GM19452 (cell line): ENCODE data around the gene AADACL4.
"Not testable (repeated sequence)": the region's sequence is repeated elsewhere in the genome, so short reads cannot be mapped to it uniquely, and the experiment has no call there.

Source experiments
- ATAC-seq: cut with Tn5 transposase; IDR thresholded peaks from one replicate; pipeline ENCODE4 v1.9.1; 2021; ENCODE audit not compliant: unreplicated experiment

AADACL4 gene

DNA sequence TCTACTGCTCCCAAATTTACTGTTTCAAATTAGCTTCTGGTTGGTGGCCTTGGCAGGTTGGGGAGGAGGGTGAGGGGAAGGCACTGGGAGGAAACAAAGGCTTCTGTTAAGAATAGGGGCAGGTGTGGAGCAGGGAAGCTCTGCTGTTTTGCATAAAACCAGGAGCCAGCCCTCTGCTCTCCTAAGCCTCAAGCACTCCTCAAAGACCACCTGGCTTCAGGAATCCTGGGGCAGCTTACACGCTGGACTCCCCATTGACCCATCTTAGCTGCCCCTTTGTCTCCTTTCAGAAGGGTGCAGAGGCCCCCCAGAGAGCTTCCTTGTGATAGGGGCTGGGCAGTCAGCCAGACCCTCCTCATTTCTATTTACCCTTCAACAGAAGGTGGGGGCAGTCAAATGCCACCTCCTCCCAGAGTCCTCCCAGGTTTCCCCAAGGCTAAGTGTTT, 14.4 kb upstream of the AADACL4 start:
- ATAC-seq: no peak

DNA sequence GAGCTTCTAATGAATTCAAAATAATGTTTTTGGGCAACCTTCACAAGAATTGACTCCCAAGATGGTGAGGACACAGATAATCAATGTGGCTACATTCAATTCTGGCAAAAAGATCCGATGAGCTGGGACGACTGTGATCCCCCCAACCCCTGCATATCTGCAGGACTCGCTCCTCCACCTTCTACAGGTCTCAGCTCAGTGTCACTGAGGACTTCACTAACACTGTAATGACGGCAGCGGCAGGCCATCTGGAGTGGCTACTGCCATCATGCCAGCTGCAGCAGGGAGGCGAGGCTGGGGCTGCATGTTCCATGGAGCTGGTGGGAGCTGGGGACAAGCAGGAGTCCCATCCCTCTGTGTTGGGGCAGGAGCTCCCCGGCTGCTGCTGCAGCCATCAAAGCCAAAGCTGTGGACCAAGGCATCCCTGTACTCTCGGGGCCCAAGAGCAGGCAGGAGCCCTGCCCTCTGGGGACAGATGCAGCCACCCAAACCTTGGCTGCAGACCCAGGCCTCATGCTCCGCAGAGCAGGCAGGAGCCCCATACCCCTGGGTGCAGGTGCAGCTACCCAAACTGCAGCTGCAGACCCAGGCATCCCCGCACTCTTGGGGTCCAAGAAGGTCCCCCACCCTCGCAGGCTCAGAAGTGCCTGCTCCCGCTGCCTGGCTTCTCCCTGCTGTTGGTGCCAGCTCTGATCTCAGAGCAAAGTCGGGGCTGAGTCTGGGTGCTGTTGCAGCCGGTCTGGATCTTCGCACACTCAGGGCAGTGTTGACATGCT, 13.7 kb upstream of the AADACL4 start:
- no peak for ATAC-seq

DNA sequence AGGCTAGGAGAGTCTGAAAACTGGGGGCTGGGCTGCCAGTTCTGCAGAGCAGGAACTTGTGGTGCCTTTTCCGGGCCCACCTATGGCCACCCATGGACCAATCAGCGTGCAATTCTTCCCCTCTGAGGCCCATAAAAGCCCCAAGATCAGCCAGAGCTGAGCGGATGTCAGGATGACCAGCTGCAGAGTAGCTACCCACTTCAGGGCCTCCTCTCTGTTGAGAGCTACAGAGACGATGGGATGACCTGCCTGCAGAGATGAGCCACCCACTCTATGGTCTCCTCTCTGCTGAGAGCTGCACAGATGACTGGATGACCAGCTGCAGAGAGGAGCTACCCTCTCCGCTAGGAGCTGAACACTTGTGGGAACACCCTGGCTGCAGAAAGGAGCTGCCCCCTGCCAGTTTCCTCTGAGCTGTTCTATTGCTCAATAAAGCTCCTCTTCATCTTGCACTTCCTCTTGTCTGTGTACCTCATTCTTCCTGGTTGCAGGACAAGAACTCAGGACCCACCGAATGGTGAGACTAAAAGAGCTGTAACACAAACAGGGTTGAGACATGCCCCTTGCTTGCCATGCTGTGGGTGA, 12.8 kb upstream of the AADACL4 start:
- no peak for ATAC-seq

DNA sequence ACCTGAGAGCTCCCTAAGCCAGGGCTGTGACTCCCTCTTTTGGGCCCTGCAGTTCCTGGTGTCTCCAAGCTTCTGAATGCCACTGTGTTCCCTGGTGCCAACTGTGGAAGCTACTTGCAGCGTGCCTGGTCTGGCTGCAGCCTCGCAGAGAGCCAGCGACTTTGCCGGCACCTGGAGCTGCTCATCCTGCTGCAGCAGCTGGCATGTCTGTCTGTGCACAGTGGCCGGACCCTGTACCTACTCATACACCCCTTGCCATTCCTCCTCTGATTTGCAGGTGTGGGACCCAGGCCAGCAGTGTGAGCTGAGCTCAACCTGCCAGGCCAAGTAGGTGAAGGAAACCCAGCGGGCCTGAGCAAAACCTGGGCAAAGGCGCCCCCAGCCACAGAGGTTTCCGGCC, 12.3 kb upstream of the AADACL4 start:
- no peak for ATAC-seq

DNA sequence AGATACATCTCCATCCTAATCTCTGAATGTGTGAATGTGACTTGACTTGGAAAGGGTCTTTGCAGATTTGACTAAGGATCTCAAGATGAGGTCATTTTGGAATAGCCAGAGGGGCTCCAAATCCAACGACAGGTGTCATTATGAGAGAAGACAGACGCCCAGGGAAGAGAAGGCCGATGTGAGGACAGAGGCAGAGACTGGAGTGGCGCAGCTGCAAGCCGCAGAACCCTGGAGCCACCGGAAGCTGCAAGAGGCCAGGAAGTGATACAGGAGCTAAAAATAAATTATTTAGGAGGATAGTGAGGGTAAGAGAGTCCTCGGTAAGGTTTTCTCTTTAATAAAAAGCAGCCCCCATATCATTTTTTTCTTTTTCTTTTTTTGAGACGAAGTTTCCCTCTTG, 9.7 kb upstream of the AADACL4 start:
- no peak for ATAC-seq

DNA sequence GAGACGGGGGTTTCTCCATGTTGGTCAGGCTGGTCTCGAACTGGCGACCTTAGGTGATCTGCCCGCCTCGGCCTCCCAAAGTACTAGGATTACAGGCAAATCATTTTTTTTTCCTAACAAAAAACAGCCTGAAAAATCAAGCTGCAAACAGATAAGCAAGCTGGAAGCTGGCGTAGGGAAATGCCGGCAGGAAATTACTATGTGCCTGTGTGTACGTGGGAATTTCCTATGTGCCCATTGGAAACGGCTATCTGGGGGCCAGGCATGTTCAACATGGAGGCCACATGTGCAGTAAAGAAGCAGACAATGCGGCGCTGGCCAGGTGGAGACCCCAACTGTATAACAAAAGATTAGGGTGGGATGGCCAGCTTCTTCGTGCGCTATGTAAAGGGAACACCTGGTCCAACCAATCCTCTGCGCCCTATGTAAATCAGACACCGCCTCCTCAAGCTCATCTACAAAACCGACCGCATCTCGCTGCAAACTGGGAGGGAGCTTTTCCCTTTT, 9.1 kb upstream of the AADACL4 start:
- ATAC-seq: no peak

DNA sequence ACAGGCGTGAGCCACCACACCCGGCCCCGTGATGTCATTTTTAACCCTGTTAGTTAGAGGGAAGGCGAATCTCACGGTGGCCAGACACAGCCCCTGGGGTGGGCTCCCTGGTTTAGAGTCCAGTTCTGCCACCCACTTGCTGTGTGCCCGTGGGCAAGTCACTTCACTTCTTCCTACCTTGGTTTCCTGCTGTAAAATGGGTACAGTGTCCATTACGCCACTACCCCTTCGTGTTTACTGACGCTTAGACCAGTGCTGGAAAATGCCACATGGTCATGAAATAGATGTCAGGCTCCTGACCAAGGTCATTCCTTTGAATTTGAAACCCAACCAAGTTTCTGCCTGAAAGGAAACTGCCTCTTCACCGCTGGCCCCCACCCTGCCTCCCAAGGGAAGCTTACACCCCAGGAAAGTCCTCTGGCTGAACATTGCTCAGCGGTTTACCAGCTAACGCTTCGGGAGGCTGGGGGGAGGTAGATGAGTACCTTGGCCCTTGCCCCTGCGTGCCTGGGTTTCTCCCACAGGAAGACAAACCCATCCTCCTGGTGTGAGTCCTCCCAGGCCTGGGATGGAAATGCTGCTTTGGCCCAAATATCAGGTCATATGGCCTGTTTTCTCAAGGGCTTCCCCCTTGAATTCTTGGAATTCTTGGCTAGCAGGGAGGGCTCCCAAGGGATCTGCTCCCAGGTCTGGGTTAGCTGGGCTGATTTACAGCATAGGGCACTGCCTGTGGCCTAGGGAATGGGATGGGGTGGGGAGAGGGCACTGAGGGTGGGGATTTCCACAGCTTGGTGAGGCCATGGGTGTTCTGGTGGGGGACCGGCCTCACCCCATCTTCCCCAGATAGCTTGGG, 7.6 kb upstream of the AADACL4 start:
- no peak for ATAC-seq

DNA sequence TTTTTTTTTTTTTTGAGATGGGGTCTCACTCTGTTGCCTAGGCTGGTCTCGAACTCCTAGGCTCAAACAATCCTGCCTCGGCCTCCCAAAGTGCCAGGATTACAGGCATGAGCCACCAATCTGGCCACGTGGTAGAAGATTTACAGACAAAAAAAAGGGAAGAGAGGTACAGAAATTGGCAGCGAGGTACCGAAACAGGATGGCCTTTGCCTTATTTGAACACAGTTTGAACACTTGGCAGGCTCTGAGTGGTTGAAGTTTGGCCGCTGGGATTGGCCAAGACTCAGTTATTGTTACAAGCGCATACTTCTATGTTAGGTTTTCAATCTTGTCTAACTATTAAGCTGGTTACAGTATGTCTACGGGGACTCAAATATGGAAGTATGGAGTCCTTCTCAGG, 6.2 kb upstream of the AADACL4 start:
- no peak for ATAC-seq

DNA sequence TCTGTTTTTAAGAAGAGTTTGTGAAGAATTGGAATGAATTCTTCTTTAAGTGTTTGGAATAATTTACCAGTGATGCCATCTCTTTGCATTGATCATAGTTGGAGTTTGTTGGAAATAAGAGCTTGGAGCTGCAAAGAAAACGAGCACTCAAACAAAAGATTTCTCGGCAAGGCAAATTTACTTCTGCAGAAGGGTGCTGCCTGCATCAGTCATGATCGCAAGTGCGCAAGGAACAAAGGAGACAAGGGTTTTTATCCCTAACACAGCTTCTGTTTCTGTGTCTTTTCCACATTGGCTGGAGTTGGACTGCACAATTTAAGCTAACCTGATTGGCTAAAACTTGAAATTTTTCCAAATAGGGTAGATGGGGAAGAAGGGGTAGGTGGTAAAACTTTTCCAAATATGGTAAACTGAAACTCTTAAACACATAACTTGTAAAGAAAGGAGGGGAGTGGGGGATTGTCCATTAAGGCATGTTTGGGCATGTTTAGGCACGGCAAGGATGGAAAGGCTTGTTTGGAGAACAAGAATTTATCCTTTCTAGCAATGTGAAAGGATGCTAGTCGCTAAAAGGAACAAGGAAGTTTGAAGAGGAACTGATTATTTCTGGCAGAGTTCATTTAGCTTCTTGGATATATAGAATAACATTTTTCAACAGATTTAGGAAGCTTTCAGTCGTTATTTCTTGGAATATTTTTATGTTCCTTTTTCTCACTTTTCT, 3.5 kb upstream of the AADACL4 start:
- no peak for ATAC-seq

DNA sequence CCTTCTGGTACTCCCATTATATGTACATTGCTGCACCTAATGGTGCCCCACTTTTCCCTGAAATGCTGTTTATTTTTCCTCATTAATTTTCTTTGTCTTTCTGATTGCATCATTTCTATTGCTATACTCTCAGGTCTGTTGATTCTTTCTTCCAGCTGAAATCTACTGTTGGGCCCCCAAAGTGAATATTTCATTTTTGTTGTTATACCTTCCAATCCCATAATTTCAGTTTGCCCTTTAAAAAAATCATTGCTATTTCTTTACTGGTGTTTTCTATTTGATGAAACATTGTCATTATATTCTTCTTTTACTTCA, 3.0 kb upstream of the AADACL4 start:
- ATAC-seq: no peak

DNA sequence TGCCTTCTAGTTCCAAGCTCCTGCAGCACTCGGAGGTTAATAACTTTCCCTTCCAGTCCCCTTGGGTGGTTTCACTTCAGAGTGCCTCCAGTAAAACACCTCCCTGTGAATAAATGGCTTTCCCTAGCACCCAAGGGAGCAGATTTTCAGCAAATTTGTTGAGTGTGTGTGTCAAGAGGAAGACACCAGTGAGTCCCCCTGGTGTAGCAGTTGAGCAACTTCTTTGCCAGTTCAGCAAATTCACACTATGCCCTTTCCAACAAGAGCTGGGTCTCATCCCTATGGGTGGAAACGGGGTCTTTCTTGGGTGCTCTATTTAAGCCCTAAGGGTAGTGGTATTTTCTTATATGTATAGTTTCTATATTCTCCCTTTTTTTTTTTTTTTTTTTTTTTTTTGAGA, 806 bp upstream of the AADACL4 start:
- no peak for ATAC-seq

DNA sequence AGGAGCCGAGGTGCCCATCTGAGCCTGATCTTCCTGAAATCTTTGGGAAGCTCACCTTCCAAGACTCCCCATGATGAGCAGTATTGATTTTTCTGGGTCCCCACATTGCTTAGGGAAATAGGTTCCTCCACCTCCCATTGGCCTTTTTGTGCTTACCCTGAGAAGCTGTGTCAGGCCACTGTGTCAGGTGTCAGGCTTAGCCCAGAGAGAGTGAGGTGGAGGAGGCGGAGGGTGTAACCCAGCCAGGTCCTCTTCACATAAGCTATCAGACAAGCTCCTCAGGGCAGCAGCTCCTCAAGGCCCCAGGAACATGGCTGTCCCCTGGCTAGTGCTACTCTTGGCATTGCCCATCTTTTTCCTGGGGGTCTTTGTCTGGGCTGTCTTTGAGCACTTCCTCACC, 352 bp downstream of the AADACL4 start:
- no peak for ATAC-seq

DNA sequence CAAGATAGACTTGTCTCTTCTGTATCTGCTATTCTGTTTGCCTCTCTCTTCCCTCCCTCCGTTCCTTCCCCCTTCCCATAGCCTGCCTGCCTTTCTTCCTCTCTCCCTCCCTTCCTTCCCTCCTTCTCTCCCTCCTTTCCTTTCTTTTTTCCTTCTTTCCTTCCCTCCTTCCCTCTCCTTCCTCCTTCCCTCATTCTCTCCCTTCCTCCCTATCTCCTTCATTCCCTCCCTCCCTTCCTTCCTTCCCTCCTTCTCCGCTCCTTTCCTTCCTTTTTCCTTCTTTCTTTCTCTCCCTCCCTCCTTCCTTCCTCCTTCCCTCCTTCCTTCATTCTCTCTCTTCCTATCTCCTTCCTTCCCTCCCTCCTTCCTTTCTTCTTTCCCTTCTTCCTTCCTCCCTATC, 944 bp downstream of the AADACL4 start:
- no peak for ATAC-seq

DNA sequence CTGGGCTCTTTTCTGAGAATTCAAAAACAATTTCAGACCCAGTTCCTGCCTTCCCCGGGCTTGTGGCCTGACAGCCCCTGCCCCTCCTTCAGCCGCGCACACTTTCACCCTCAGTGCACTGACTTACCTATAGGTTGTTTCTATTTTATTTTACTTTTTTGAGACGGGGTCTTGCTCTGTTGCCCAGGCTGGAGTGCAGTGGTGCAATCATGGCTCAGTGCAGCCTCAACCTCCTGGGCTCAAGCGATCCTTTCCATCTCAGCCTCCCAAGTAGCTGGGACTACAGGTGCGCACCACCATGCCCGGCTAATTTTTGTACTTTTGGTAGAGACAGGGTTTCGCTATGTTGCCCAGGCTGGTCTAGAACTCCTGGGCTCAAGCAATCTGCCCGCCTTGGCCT, 1.5 kb downstream of the AADACL4 start:
- ATAC-seq: not testable (repeated sequence)

DNA sequence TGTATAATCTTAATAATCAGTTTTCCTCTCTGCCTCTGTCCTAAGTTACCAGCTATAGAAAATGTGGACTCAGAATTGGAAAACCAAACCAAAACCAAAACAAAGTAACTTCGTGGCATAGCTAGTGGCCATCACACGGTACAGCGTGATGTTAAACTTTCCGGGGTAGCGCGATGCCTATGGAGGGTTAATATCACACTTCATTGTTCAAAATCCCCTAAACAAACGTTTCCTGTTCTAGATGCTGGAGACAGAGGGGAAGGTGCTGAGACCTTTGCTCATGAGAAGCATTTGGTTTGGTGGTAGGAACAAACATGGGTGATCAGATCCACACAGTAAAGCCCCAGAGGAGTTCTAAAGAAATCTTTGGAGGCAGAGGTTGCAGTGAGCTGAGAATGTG, 4.9 kb downstream of the AADACL4 start:
- ATAC-seq: no peak

DNA sequence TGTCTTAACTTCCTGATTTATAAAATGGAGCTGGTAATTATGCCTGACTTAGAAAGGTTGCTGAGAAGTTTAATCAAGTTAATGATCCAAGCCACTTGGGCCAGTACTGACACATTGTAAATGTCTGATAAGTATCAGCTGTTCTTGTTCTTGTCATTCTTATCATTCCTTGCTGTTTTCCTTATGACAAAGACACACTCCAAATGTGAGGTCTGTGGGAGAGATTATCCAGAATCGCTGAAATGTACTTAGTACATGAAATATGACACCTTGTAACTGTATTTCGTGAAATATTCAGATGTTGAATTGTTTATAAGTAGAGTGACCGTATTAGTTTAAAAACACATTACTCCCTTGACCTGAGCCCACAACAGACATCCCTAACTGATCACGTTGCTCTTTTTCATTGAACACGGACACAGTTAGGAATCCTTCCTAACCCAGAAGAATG, 6.1 kb downstream of the AADACL4 start:
- ATAC-seq: no peak

DNA sequence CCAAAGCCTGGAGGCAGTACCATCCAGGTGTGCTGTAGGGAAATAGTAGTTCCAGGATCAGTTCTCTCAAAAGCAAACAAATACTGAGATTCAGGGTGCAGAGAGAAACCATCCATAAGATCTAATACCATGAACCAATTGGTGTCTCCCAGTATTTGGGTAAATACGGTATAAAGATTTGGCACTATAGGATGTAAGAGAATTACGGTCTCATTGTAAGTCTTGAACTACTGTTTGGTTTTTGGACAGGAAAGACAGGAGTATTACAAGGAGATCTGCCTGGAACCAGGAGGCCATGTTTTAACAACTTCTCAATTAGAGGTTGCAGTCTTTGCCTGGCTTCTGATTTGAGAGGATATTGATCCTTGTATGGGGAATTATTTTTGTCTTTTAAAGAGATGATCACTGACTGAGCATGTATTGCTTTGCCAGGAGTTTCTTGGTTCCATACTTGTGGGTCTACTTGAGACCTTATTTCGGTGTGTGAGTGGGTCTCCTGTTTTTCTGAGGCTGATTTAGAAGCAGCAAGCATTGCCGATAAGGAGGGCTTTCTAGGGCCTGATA, 10.2 kb downstream of the AADACL4 start:
- no peak for ATAC-seq

DNA sequence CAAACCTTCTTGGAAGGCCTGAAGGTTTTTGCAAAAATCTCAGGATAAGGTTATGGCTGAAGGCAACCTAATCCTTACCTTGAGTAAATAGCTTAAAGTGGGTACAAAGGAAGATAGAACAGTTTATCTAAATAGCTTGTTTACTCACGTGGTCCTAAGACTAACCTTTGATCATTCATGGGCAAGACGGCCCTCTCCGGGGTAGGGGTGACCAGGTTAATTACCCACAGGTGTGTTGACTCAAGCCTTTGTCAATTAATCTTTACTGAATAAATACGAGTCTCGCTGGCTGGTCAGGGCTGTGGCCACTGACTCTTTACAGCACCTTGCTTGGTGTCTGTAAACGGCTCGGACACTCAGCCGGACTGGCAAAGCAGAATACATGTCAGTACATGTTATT, 10.8 kb downstream of the AADACL4 start:
- ATAC-seq: no peak

DNA sequence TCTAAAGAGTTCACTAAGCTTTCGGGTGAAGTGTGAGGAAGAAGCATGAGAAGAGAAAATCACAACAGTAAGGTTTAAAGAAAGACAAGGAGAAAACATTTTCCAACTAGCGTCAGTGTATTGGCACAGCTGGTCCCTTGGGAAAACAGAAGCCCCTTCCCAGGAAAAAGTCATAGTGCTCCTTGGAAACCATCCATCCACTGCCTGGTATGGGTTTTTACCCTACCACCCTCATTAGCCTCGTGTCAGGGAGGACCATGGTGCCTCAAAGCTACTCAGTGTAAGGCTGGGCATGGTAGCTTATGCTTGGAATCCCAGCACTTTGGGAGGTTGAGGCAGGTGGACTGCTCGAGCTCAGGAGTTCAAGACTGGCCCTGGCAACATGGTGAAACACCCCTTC, 12.7 kb downstream of the AADACL4 start:
- no peak for ATAC-seq

DNA sequence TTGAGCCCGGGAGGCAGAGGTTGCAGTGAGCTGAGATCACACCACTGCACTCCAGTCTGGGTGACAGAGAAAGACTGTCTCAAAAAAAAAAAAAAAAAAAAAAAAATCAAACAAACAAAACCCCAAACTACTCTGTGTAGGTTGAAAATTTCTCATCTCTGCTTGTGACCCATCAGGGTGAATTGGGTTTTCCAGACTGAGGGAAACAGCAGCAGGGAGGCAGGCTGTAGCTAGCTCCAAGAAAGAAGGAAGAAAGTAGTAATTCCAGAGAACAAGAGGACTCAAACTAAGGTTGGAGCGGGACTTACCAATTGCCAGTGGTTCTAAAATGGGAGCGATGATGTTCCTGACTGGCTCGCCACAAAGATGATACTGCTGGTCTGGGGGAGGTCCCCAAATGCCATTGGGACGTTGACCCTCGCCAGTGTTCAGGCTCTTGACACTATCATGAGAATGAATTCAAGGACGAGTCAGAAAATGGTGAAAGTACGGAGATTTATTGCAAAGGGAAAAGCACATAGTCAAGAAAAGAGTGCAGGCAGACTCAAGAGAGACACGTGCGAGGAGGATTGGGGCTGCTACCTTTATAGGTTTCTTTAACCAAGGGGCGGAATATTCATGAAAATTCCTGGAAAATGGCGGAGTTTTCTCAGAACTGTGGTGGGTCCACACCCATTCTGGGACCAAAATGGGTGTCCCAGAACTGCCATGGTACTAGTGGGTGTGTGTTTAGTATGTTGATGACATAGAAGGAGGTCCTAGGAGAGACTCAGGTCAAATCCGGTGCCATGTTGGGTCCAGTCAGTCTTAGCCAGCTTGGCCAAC, 13.4 kb downstream of the AADACL4 start:
- ATAC-seq: no peak
